NCI-H226 (cell line): ENCODE measurements around the gene RPS6KA1.
A peak's percentile ranks its signal among the peaks of the same experiment; 100 is the strongest.

Experiments used
- DNase-seq: peaks from one replicate; pipeline ENCODE4 v3.0.0-alpha.2; 2015

RPS6KA1 gene

GRCh38 chr1:26533951-26534509 lies 4.5 kb downstream of the RPS6KA1 start:
- no peak for DNase-seq

- DNase-seq = no peak
These were observed 5.6 kb downstream of the RPS6KA1 start for GRCh38 chr1:26535201-26535600.

GRCh38 chr1:26536081-26536480 lies 6.5 kb downstream of the RPS6KA1 start:
- no peak for DNase-seq

DNA sequence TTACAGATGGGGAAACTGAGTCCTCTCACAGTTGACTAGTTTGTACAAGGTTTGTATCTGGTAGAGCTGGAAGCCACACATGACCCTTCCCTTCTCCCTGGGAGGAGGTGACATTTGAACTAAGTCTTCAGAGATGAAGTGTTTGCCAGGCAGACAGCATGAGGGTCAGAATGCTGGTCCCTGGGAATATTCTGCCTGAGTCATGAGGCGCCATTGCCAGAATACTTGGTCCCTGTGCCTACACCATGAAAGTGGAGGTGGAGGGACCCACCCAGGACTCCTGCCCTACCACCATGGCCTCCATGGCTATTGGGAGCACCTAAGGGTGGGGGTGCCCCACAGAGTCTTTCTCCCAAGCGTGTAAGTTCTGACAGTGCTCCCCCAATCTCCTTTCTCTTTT lies 7.0 kb downstream of the RPS6KA1 start:
- DNase-seq = no peak

DNA sequence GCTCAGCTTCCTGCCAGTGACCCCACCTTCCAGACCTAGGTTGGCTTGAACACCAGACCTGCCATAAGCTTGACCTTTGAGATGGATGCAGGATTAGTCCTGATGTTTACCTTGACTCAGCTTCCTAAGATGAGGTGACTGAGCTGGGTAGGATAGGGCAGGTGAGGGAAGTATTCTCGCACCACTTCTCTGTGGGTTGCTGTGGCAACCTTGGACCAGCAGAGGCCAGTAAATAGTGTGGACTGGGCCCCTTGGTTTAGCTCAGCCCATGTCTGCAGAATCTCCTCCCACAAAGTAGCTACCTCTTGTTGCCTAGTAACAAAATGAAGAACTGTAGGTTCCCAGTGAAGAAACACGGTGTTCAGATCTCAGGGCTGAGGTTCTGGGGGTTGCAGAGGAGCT lies 8.4 kb downstream of the RPS6KA1 start:
- peak; percentile 54 for DNase-seq

- DNase-seq = peak; percentile 28
These were observed 9.2 kb downstream of the RPS6KA1 start for GRCh38 chr1:26538480-26539412.

DNA sequence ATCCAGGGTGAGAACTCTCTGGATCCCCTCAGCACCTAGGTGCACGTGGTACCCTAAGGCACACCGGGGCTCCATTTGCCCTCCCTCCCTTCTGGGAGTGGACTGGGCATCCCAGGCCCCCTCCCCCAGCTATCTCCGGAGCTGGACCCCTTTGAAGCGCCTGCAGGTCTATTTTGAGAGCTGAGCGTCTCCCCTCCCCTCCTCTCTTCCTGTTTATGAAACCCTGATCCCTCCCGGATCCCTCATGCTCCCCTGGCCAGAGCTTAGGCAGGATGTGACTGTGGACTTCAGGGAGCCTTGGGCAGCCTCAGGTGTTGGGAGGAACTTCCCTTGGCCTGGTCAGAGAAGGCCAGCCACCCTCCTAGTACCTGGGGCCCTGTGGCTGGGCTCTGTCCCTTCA lies 10.2 kb downstream of the RPS6KA1 start:
- no peak for DNase-seq

DNA sequence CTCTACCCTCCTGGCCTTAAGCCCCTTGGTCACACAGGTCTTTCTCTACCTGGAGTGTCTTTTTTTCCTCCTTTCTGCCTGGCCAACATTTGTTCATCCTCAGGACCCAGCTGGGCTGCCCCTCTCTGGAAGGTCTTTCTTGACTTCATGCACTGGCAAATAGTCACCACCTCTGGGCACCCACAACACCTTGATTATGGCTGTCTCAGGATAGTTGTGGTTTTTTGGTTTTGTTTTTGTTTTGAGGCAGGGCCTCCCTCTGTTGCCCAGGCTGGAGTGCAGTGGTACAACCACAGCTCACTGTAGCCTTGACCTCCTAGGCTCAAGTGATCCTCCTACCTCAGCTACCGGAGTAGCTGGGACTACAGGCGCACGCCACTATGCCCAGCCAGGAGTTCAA lies 10.8 kb downstream of the RPS6KA1 start:
- DNase-seq = no peak

DNA sequence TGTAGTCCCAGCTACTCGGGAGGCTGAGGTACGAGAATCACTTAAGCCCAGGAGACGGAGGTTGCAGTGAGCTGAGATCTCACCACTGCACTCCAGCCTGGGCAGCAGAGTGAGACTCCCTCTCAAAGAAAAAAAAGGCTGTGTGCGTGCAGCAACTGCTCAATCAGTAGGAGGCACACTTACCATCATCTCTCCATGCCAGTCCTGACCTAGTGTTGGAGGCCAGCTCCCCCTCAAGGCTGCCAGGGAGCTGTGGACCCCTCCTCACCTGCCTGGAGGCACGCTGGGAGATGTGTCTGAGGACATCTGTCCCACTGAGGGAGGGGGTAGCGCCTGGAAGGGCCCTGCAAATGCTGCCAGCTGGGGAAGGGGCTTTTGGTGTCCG lies 11.9 kb downstream of the RPS6KA1 start:
- no peak for DNase-seq

DNA sequence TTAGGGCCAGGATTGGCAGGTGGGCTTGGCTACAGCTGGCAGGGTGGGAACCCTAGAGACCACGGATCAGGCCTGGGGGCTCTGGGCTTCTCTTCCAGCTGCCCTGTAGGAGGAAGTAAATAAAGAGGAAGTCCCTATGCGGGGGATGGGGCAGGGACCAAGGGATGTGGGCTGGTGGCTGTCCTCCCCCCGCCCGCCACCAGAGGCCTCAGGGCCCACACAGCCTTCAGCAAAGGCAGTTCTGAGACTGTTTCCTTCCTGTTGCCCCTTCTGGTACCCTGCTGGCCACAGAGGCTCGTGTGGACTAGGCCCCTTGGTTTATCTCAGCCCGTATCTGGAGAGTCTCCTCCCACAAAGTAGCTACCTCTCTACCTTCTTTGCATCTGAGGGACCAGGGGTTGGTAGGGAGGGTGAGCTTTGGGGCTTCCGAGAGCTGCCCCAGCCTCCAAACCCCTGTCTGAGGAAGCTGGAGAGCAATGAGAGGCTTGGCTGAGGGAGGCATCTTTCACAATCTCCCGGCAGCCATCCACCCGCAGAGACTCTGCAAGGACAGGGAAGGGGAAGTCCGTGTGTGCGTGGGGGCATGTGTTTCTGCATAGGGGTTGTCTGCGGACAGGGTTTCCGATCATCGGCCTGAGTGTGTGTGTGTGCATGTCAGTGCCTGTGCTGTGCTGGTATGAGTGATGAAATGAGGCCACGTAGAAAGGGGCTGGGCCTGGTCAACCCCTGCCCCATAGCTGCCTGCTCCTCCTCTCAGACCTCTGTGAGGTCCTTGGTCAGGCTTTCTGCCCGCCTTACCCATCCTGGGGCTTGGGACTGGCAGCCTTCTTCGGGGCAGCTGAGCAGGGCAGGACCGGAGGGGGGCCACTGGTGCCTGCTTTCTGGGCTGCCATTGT lies 12.5 kb downstream of the RPS6KA1 start:
- peak; percentile 45 for DNase-seq

GRCh38 chr1:26542771-26543451 lies 13.3 kb downstream of the RPS6KA1 start:
- no peak for DNase-seq

GRCh38 chr1:26543462-26543861 lies 13.9 kb downstream of the RPS6KA1 start:
- no peak for DNase-seq

GRCh38 chr1:26544126-26544525 lies 14.6 kb downstream of the RPS6KA1 start:
- DNase-seq = no peak

DNA sequence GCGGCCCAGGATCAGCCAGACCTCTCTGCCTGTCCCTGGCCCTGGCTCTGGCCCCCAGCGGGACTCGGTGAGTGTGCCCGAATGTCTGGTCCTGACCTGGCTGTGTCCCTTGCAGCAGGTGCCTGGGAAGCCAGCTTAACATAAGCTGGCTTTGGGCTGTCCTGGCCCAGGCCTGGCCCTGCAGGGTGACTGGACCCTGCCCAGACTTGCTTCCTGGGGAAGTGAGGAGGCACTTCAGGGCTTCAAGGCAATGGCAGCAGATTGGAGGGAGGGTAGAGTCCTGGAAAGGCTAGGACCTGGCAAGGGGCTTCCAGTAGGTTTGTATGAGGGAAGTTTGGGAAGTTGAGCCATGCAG lies 16.4 kb downstream of the RPS6KA1 start:
- DNase-seq = no peak

- DNase-seq = no peak
These were observed 16.8 kb downstream of the RPS6KA1 start for GRCh38 chr1:26546375-26546774.

DNA sequence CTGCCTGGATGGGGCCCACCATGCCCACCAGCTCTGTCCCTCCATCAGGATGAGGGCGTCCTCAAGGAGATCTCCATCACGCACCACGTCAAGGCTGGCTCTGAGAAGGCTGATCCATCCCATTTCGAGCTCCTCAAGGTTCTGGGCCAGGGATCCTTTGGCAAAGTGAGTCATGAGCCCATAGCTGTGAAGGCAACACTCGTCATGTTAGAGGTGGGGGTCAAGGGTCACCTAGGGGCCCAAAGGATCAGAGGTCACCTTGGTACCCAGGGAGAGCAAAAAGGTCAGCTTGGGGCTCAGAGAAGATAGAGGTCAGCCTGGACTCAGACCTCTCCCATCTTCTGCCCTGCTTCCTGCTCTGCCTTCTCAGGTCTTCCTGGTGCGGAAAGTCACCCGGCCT lies 17.3 kb downstream of the RPS6KA1 start:
- DNase-seq = no peak

- DNase-seq = no peak
These were observed 19.3 kb downstream of the RPS6KA1 start for GRCh38 chr1:26548841-26549240.

GRCh38 chr1:26550946-26551345 lies 21.4 kb downstream of the RPS6KA1 start:
- no peak for DNase-seq

GRCh38 chr1:26552720-26553119 lies 23.2 kb downstream of the RPS6KA1 start:
- DNase-seq = no peak

DNA sequence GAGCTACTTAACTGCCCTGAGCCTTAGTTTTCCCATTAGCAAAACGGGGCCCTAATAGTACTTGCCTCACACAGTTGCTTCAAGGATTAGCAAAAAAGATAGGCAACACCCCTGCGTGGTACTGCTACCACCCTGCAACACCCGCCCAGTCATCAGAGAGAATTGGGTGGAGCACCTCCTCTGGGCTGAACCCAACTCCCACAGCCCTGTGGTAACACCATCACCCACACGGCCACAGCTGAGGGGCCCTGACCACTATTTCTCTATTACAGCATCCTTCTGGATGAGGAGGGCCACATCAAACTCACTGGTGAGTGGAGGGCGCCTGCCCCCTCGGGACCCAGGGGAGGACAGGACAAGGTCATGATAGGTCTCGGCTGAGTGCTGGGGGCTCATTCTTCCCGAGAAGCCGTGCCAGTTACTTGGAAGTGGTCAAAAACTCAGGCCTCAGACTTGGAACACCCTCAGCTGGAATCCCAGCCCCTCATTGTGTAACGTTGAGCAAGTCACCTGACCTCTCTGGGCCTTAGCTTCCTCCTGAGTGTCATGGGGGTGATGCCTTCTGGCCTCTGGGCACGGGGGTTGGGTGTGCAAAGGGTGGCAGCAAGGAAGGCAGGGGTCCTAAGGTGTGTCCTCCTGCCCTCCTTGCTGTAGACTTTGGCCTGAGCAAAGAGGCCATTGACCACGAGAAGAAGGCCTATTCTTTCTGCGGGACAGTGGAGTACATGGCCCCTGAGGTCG lies 24.6 kb downstream of the RPS6KA1 start:
- DNase-seq = no peak

GRCh38 chr1:26554781-26555180 lies 25.2 kb downstream of the RPS6KA1 start:
- DNase-seq = no peak

DNA sequence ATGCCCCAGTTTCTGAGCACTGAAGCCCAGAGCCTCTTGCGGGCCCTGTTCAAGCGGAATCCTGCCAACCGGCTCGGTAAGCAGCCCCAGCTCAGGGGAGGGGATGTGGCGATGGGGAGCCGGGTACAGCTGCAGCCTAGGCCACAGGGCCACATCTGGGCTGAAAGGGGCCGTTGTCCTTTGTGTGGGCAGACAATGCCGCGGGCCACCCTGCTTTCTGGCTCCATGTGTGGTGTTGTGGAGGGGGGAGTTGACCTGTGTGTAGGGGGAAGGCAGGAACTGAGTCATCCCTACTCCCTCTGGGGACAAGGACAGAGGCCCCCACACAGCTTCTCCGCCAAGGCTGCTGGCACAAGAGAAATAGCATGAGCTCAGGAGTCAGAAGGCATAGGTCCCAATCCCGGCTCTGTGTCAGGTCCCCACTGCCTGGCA lies 26.0 kb downstream of the RPS6KA1 start:
- no peak for DNase-seq
